HUES6 (cell line): ENCODE results near the gene SETD6.

ENCODE experiments used
- H3K27ac ChIP-seq: 2 replicates; pipeline ENCODE4 v1.7.0; 2013; ENCODE audit warnings: low read depth, mild to moderate bottlenecking, low read length, inconsistent platforms
- H3K27me3 ChIP-seq: 2 replicates; pipeline ENCODE4 v1.6.1; 2013; ENCODE audit warnings: low read length; ENCODE audit not compliant: control insufficient read depth, insufficient read depth
- H3K36me3 ChIP-seq: 2 replicates; pipeline ENCODE4 v1.6.1; 2013; ENCODE audit warnings: low read length; ENCODE audit not compliant: control insufficient read depth, insufficient read depth
- H3K4me1 ChIP-seq: 2 replicates; pipeline ENCODE4 v1.6.1; 2013; ENCODE audit warnings: low read length; ENCODE audit not compliant: control insufficient read depth, insufficient read depth
- H3K4me3 ChIP-seq: 2 replicates; pipeline ENCODE4 v1.5.1; 2013; ENCODE audit warnings: low read depth, low read length
- H3K9ac ChIP-seq: one replicate; pipeline ENCODE4 v1.6.1; 2013; ENCODE audit warnings: mild to moderate bottlenecking, low read length
- H3K9me3 ChIP-seq: 2 replicates; pipeline ENCODE4 v1.6.1; 2013; ENCODE audit warnings: low read depth, low read length; ENCODE audit not compliant: control insufficient read depth, insufficient read depth

SETD6 gene

DNA sequence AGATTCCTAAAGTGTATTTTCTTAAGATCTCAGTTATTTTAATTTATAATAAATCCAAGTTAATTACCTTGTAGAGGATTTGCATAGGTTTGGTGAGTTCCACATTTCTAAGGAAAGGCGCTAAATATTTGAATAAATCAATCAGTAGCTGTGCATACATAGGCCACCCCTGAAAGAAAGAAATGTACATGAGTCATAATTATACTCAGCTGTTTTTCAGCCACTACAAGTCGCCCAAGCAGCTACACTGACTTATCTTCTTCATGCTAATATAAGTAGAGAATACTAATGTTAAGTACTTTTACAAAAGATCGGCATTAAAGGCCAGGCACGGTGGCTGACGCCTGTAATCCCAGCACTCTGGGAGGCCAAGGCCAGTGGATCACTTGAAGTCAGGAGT is 14.9 kb downstream of the SETD6 start:
- Histone ChIP-seq H3K9me3 (no peaks in the 10 kb centered on the region), H3K9ac (no peak overlapping the region), H3K4me1 (no peaks in the 10 kb centered on the region), H3K27ac (no peak overlapping the region), H3K4me3 (no peak overlapping the region), H3K27me3 (no peaks in the 10 kb centered on the region), H3K36me3 (peaks cover 99% of the 10 kb centered on the region)

DNA sequence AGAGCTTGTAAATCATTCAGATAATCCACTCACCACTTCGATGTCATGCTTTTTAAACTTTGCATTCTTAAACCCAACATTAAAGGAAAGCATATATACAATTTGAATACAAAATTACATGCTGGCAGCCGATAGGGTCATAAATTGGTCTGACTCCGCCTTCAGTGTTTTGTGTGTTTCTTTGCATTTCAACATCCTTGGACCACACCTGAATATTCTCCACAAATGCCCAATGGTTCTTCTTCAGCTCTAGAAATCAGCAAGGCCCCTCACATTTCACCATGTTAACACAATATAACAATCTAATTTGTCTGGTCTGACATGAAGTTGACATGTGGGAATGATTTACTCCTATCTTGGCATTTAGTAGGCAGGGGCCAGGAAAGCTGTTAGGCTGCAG is 17.1 kb downstream of the SETD6 start:
- no peaks in the 10 kb centered on the region for H3K4me1 ChIP-seq
- H3K27me3 ChIP-seq: no peaks in the 10 kb centered on the region
- H3K9me3 ChIP-seq: no peaks in the 10 kb centered on the region
- no peak overlapping the region for H3K4me3 ChIP-seq
- H3K36me3 ChIP-seq: peaks cover 97% of the 10 kb centered on the region
- H3K27ac ChIP-seq: no peak overlapping the region
- no peak overlapping the region for H3K9ac ChIP-seq

DNA sequence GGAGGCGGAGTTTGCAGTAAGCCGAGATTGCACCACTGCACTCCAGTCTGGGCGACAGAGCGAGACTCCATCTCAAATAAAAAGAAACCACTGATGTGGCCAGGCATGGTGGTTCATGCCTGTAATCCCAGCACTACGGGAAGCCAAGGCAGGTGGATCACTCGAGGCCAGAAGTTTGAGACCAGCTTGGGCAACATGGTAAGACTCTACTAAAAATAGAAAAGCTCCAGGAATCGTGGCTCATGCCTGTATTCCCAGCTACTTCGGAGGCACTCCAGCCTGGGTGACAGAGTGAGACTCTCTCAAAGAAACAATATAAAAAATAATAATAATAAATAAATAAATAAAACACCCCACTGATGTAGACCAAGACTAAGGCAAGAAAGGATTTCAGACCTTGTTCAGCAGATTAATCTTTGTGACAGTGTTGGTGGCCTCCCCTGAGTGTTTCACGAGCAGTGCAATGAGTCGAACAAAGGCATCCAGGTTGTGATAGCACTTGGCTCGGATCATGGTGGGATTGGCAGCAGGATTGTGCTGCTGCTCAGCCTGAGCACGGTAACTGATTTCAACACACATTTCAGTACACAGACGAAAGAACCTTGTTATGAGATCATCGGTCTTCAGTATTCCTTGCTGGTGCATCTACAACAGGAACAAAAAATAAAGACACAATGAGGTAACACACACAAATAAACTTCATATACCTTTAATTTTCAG is 18.6 kb downstream of the SETD6 start:
- H3K4me1 ChIP-seq: no peaks in the 10 kb centered on the region
- no peak overlapping the region for H3K9ac ChIP-seq
- H3K9me3 ChIP-seq: no peaks in the 10 kb centered on the region
- H3K36me3 ChIP-seq: peaks cover 97% of the 10 kb centered on the region
- no peak overlapping the region for H3K4me3 ChIP-seq
- no peak overlapping the region for H3K27ac ChIP-seq
- H3K27me3 ChIP-seq: no peaks in the 10 kb centered on the region

DNA sequence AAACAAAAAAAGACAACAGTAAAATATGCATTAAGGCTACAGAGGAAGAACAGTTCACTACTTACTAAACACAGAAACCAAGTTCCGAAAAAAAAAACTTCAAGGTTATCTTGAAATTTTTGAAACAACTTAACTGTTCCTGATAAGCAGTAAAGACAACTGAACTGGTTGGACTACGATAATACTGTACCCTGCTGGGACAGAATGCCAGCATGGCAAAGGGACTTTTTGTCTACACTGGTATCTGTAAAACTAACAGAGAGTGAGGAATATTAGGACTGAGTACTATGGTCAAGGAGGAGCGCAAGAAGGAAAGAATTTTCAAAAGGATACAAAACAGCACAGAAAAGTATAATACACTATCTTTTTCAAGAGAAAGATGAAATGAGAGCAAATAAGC is 19.8 kb downstream of the SETD6 start:
- peaks cover 97% of the 10 kb centered on the region for H3K36me3 ChIP-seq
- H3K4me3 ChIP-seq: no peak overlapping the region
- no peak overlapping the region for H3K27ac ChIP-seq
- no peaks in the 10 kb centered on the region for H3K9me3 ChIP-seq
- no peaks in the 10 kb centered on the region for H3K27me3 ChIP-seq
- no peaks in the 10 kb centered on the region for H3K4me1 ChIP-seq
- H3K9ac ChIP-seq: no peak overlapping the region

DNA sequence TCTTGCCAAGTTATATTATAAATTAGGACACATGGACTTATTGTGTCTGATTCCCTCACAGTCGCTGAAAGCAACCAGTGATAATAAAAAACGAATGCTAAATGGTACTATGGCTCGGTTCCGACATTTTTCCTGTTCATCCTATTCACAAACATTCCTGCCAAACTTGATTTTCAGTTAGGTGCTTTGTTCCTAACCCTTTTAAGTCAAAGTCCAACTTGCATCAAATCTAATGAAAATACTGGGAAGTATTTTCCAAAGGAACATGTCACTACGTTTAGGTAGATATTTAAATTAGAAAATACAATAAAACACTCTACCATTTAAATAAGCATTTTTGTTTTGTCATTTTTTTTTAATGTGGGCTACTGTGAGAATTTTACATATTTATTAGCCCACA is 21.0 kb downstream of the SETD6 start:
- Histone ChIP-seq H3K4me1 (no peaks in the 10 kb centered on the region), H3K27ac (no peak overlapping the region), H3K9me3 (no peaks in the 10 kb centered on the region), H3K36me3 (peaks cover 97% of the 10 kb centered on the region), H3K9ac (no peak overlapping the region), H3K27me3 (no peaks in the 10 kb centered on the region), H3K4me3 (no peak overlapping the region)

DNA sequence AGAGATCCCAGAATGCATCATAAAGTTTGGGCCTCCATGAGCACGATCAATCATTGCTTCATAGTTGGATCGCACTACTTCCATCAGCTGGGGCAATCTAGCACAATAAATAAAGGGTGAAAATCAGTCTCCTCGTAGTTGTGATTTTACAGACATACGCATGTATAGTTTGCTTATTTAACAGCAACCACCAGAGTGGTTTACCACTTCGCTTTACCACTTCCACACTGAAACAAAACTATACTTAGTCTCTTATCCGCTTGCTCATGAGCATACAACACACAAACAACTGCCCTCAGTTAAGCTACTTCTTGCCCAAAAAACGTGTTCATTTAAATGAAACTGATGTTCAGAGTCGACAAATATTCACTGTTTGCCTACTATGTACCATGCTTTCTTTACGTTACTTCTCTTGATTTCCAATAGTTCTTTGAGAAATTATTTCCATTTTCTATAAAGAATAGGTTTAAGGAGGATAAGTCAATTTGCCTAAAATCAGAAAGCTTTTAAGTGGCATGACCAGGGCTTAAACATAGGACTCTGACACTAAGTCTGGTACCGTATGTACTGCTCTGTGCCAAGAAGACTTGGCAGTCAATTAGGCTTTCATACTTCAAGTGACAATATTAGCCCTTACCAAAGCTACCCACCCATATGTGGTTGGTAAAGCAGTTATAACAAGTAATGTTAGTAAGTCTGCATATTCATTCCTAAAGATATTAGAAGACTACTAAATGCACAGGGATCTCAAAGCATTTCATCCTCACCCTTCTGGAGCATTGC is 22.0 kb downstream of the SETD6 start:
- Histone ChIP-seq H3K36me3 (peaks cover 97% of the 10 kb centered on the region), H3K4me1 (no peaks in the 10 kb centered on the region), H3K9ac (no peak overlapping the region), H3K27ac (no peak overlapping the region), H3K27me3 (no peaks in the 10 kb centered on the region), H3K4me3 (no peak overlapping the region), H3K9me3 (no peaks in the 10 kb centered on the region)

DNA sequence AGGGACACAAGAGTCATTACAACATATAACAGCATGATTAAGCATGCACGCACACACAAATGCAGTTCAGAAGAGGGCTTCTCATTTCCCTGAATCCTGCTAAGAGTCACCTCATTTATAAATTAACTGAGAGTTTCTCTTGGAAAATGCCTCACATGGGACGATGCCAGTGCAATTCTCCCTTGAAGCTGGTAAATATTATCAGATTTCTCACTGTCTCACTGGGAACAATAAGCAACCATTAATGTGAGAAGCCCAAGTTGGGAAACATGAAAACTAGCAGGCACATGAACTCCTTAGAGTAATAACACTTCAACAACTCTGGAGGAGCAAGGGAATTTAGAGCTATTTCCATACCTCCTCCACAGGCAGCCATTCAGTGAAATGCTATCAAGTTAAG is 26.4 kb downstream of the SETD6 start:
- no peaks in the 10 kb centered on the region for H3K4me1 ChIP-seq
- H3K27ac ChIP-seq: no peak overlapping the region
- peaks cover 99% of the 10 kb centered on the region for H3K36me3 ChIP-seq
- H3K27me3 ChIP-seq: no peaks in the 10 kb centered on the region
- no peak overlapping the region for H3K4me3 ChIP-seq
- no peaks in the 10 kb centered on the region for H3K9me3 ChIP-seq
- no peak overlapping the region for H3K9ac ChIP-seq

DNA sequence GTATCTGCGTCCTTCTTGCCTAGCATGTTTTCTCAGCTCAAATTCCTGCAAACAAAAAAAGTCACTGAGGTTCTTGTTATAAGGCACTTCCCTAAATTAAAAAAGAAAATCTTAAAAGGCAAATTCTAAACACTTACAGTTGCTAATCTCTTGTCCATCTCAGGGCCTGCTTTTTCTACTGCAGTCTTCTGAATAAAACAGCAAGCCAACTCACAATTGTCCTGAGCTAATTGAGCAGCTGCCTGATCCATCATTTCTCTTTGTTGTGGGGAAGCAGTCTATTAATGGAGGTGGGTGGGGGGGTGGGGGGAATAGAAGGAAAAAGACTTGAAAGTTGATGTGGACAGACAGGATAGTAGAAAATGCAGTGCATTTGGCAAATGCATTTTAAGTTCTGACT is 27.0 kb downstream of the SETD6 start:
- peaks cover 99% of the 10 kb centered on the region for H3K36me3 ChIP-seq
- no peaks in the 10 kb centered on the region for H3K4me1 ChIP-seq
- H3K27ac ChIP-seq: no peak overlapping the region
- no peaks in the 10 kb centered on the region for H3K27me3 ChIP-seq
- H3K9me3 ChIP-seq: no peaks in the 10 kb centered on the region
- no peak overlapping the region for H3K9ac ChIP-seq
- H3K4me3 ChIP-seq: no peak overlapping the region

DNA sequence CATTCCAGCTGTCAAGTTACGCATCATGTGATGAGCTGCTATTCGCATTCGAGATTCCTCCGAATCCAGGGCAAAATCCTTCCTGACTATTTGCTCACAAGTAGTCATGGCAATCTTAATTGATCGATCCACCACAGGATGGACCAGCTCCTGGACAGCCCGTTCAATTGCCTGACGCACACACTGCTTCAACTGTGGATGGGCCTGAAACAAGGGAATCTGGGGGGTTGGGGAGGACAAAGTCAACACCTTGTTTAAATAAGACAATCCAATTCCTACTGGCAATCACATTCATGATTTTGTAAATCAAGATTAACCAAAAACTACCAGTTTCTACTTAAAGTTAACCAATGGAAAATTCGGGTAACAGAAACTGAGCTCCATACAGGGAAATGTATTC is 28.4 kb downstream of the SETD6 start:
- peaks cover 99% of the 10 kb centered on the region for H3K36me3 ChIP-seq
- no peaks in the 10 kb centered on the region for H3K27me3 ChIP-seq
- H3K27ac ChIP-seq: no peak overlapping the region
- no peaks in the 10 kb centered on the region for H3K9me3 ChIP-seq
- no peak overlapping the region for H3K4me3 ChIP-seq
- no peak overlapping the region for H3K9ac ChIP-seq
- no peaks in the 10 kb centered on the region for H3K4me1 ChIP-seq

DNA sequence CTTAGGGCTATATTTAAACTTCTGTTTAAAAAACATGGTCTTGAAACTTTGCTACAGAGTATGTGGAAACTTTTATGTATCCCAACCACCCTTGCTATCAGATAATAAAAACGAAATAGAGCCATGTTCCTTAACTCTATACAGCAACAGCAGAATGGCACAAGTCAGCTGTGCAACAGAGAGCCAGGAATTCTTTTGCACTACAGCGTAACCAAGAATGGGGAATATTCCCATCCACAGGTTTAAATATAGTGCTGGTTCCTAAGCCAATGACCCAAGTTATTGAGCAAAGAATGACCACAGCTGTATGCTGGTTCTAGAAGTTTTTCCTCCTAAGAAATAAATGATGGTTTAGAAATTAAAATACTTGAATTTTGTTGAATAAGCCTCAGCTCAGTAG is 33.1 kb downstream of the SETD6 start:
- Histone ChIP-seq H3K4me1 (no peaks in the 10 kb centered on the region), H3K36me3 (peaks cover 100% of the 10 kb centered on the region), H3K9me3 (no peaks in the 10 kb centered on the region), H3K9ac (no peak overlapping the region), H3K27ac (no peak overlapping the region), H3K27me3 (no peaks in the 10 kb centered on the region), H3K4me3 (no peak overlapping the region)

DNA sequence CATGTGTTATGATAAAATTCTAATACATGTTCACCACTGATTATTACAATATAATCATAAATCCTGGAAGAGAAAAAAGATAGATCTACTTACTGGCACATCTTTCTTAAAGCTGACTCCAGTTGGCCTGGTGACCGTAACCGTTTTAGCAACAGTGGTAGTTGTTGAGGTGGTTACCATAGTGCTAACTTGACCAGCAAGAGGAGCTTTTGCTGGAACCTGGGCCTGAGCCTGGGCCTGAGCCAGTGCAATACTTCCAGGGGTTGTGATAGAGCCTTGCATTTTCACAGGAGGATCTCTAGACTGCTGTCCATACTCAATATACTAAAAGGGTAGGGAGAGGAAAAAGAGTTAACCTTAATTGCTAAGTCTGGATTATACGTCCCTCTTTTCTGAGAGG is 36.2 kb downstream of the SETD6 start:
- H3K36me3 ChIP-seq: peaks cover 100% of the 10 kb centered on the region
- H3K4me3 ChIP-seq: no peak overlapping the region
- H3K27ac ChIP-seq: no peak overlapping the region
- no peaks in the 10 kb centered on the region for H3K27me3 ChIP-seq
- no peaks in the 10 kb centered on the region for H3K9me3 ChIP-seq
- H3K9ac ChIP-seq: no peak overlapping the region
- no peaks in the 10 kb centered on the region for H3K4me1 ChIP-seq
